GM12878 (cell line): ENCODE data around the gene C1orf232. TPM values are rescaled to one million over a fixed set of nuclear protein-coding genes. Genes with fewer than 3 reads are reported as not detected.

Experiments
- ATAC-seq: fragments of 200-7000 bp; cut with Tn5 transposase; 3 replicates; pipeline ENCODE4 v1.9.1; 2020; ENCODE audit warnings: mild to moderate bottlenecking, moderate library complexity
- BruUV-seq: library from RNA; stranded (reverse); fragments of 400-500 nt; replicated peaks from 2 replicates; lab custom pipeline; 2021; lab: Mats Ljungman, UMichigan
- CTCF ChIA-PET: fragments of 300-600 bp; sonication (Branson Sonifier 250); formaldehyde crosslinking; extraction: SDS; loops from one replicate; lab custom pipeline; 2021; ENCODE audit warnings: inconsistent platforms; lab: Yijun Ruan, JAX
- POLR2A ChIA-PET: fragments of 350-600 bp; formaldehyde crosslinking; extraction: SDS; loops from one replicate; lab custom pipeline; 2021; ENCODE audit warnings: inconsistent platforms; lab: Charles Lee
- RAD21 ChIA-PET: fragments of 300-600 bp; sonication (Branson Sonifier 250); formaldehyde crosslinking; loops from one replicate; lab custom pipeline; 2023; ENCODE audit warnings: antibody characterized with exemption; ENCODE audit not compliant: unreplicated experiment; lab: Charles Lee
- SMC1A ChIA-PET: fragments of 300-600 bp; sonication (Branson Sonifier 250); formaldehyde crosslinking; loops from one replicate; lab custom pipeline; 2023; ENCODE audit not compliant: unreplicated experiment, uncharacterized antibody; lab: Charles Lee
- DNase-seq: peaks from one replicate; pipeline ENCODE4 v3.0.0-alpha.2; 2011; ENCODE audit warnings: low read depth, low spot score
- FAIRE-seq: peaks from 3 replicates; lab custom pipeline; 2011; peaks lifted over from hg19 to GRCh38; lab: Jason Lieb, UNC
- H2AFZ ChIP-seq: 2 replicates; pipeline ENCODE4 v1.6.0; 2011; ENCODE audit warnings: low read depth, low read length, control low read depth; ENCODE audit not compliant: control insufficient read depth
- H3K27ac ChIP-seq: 2 replicates; pipeline ENCODE4 v1.5.1; 2011; ENCODE audit warnings: control low read depth; ENCODE audit not compliant: control insufficient read depth, insufficient read depth
- H3K27me3 ChIP-seq, 2 experiments: replicated peaks in 1 of 2; 2 replicates each; pipeline versions ENCODE4 v1.6.0 to v1.6.1; 2011; ENCODE audit warnings: low read length in 1 of 2; ENCODE audit not compliant: control insufficient read depth in 2 of 2, insufficient read depth in 2 of 2
- H3K36me3 ChIP-seq, 2 experiments: 2 replicates each; pipeline ENCODE4 v1.5.1; 2011; ENCODE audit warnings: low read length in 1 of 2; ENCODE audit not compliant: control insufficient read depth in 2 of 2, insufficient read depth in 2 of 2
- H3K4me1 ChIP-seq: 2 replicates; pipeline ENCODE4 v1.6.1; 2011; ENCODE audit warnings: mild to moderate bottlenecking, low read length, moderate library complexity, mixed read lengths; ENCODE audit not compliant: control insufficient read depth, insufficient read depth
- H3K4me2 ChIP-seq: 2 replicates; pipeline ENCODE4 v1.6.0; 2011; ENCODE audit warnings: control low read depth; ENCODE audit not compliant: control insufficient read depth, insufficient read depth
- H3K4me3 ChIP-seq: fragments of 200-600 bp; sonication (generic); 2 replicates; pipeline ENCODE4 v1.5.1; 2016
- H3K79me2 ChIP-seq: 2 replicates; pipeline ENCODE4 v1.6.0; 2011; ENCODE audit warnings: low read length; ENCODE audit not compliant: control insufficient read depth, insufficient read depth
- H3K9ac ChIP-seq: 2 replicates; pipeline ENCODE4 v1.8.0; 2011; ENCODE audit warnings: low read length, control low read depth, mixed read lengths; ENCODE audit not compliant: control insufficient read depth, insufficient read depth
- H3K9me3 ChIP-seq: replicated peaks from 3 replicates; pipeline ENCODE4 v1.5.1; 2011; ENCODE audit warnings: mild to moderate bottlenecking, low read length; ENCODE audit not compliant: control insufficient read depth, insufficient read depth
- H4K20me1 ChIP-seq: 2 replicates; pipeline ENCODE4 v1.6.0; 2011; ENCODE audit not compliant: control insufficient read depth, insufficient read depth
- BRCA1 ChIP-seq: IDR thresholded peaks from 2 replicates; pipeline ENCODE4 v1.6.1; 2011; ENCODE audit warnings: low read depth, low read length, improper control_type of control experiment
- KDM1A ChIP-seq: fragments of 200-600 bp; sonication (generic); IDR thresholded peaks from 2 replicates; pipeline ENCODE4 v1.6.1; 2016; ENCODE audit warnings: borderline replicate concordance
- RFX5 ChIP-seq: IDR thresholded peaks from 2 replicates; pipeline ENCODE4 v1.6.1; 2011; ENCODE audit warnings: low read depth, low read length, improper control_type of control experiment
- SMARCA5 ChIP-seq: fragments of 450-650 bp; IDR thresholded peaks from 2 replicates; pipeline ENCODE4 v1.6.1; 2017; ENCODE audit warnings: mild to moderate bottlenecking
- STAT3 ChIP-seq: IDR thresholded peaks from 2 replicates; pipeline ENCODE4 v1.6.1; 2011; ENCODE audit warnings: low read depth, low read length, improper control_type of control experiment
- WGBS: methylation state at CpG from one replicate; pipeline ENCODE4 v1.1.6; 2016; ENCODE audit warnings: low lambda C conversion rate; ENCODE audit not compliant: insufficient replicate concordance, insufficient coverage; ENCODE audit errors: missing lambda C conversion rate; 5-methylcytosine and 5-hydroxymethylcytosine counted together
- in situ Hi-C: fragments of 300-500 bp; cut with MboI; formaldehyde crosslinking; loops from 9 replicates; pipeline ENCODE4 v1.14.3; 2018; ENCODE audit warnings: mixed read lengths
- intact Hi-C: fragments of 100-400 bp; cut with micrococcal nuclease; formaldehyde crosslinking; loops from one replicate; pipeline ENCODE4 v1.14.2; 2022; ENCODE audit not compliant: unreplicated experiment
- polyA plus RNA-seq, 11 experiments: library from polyadenylated mRNA; depleted of rRNA in 4 of 11; unstranded in 6 of 11; stranded (reverse) in 5 of 11; fragments of >200 nt; fragmentation: Nextera tagmentation in 4 of 11; fragmentation: Illumina TruSeq in 1 of 11; extraction: Ambion mirVana in 4 of 11; extraction: Trizol in 1 of 11; gene quantifications; 1 replicate in 1 of 11; 2 replicates in 10 of 11; pipeline versions ENCODE4 v1.2.1 to v1.2.3, GENCODE V29; 2011 to 2016; ENCODE audit warnings: inconsistent platforms in 2 of 11, missing spikeins in 2 of 11, low read depth in 1 of 11
- total RNA-seq, 4 experiments: library from RNA; depleted of rRNA in 3 of 4; stranded (reverse); fragments of >200 nt in 3 of 4; fragmentation: Illumina TruSeq in 1 of 4; extraction: Trizol in 1 of 4; gene quantifications; 2 replicates each; pipeline versions ENCODE4 v1.2.1 to v1.2.3, GENCODE V29; 2013 to 2021
- TF ChIP-seq, protein P1 (sequence below): fragments of 450-650 bp; conservative IDR thresholded peaks from 2 replicates; pipeline ENCODE4 v1.6.1; 2017; ENCODE audit warnings: mild to moderate bottlenecking, moderate library complexity
- TF ChIP-seq, protein P2 (sequence below): fragments of 450-650 bp; formaldehyde crosslinking; IDR thresholded peaks from 2 replicates; pipeline ENCODE4 v1.5.0; 2022; ENCODE audit warnings: mild to moderate bottlenecking, missing genetic modification characterization
- TF ChIP-seq, protein P3 (sequence below): fragments of 150-350 bp; IDR thresholded peaks from 2 replicates; pipeline ENCODE4 v1.6.1; 2014; ENCODE audit warnings: mild to moderate bottlenecking, low read depth, low read length
- TF ChIP-seq, protein P4 (sequence below): fragments of 450-650 bp; IDR thresholded peaks from 2 replicates; pipeline ENCODE4 v1.6.1; 2017; ENCODE audit warnings: antibody characterized with exemption, mild to moderate bottlenecking, moderate library complexity
- TF ChIP-seq, protein P5 (sequence below): IDR thresholded peaks from 2 replicates; pipeline ENCODE4 v1.6.1; 2012; ENCODE audit warnings: low read length, inconsistent platforms
- TF ChIP-seq, protein P6 (sequence below): IDR thresholded peaks from 2 replicates; pipeline ENCODE4 v1.6.1; 2011; ENCODE audit warnings: low read depth, low read length, improper control_type of control experiment, borderline replicate concordance

Gene C1orf232
- total and polyA plus RNA-seq, 10 of the 15 experiments (the other 5 are each of a cell fraction or from before 2014, with no cell fraction given) = not detected

DNA sequence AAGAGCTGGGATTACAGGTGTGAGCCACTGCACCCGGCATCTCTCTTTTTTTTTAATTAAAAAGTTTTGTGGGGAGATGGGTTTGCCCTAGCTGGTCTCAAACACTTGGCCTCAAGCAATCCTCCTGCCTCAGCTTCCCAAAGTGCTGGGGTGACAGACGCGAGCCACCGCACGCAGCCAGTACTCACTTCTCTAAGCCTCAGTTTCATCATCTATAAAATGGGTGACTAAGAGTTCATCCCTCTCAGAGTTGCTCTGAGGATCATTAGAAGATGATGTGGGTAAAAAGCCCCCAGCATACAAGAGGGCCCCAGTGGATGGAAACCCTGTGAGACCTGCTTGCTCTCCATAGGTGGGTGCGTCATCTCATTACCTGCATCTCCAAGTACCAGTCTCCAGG lies 19.1 kb upstream of the C1orf232 start:
- in situ Hi-C loops = no loop called here
- intact Hi-C loops = no loop called here
- SMC1A ChIA-PET = no interaction called here
- TF ChIP-seq, protein P1, sequence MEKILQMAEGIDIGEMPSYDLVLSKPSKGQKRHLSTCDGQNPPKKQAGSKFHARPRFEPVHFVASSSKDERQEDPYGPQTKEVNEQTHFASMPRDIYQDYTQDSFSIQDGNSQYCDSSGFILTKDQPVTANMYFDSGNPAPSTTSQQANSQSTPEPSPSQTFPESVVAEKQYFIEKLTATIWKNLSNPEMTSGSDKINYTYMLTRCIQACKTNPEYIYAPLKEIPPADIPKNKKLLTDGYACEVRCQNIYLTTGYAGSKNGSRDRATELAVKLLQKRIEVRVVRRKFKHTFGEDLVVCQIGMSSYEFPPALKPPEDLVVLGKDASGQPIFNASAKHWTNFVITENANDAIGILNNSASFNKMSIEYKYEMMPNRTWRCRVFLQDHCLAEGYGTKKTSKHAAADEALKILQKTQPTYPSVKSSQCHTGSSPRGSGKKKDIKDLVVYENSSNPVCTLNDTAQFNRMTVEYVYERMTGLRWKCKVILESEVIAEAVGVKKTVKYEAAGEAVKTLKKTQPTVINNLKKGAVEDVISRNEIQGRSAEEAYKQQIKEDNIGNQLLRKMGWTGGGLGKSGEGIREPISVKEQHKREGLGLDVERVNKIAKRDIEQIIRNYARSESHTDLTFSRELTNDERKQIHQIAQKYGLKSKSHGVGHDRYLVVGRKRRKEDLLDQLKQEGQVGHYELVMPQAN = no peak
- TF ChIP-seq BRCA1 (no peak), SMARCA5 (no peak), RFX5 (no peak), STAT3 (no peak), KDM1A (no peak)
- TF ChIP-seq, protein P2, sequence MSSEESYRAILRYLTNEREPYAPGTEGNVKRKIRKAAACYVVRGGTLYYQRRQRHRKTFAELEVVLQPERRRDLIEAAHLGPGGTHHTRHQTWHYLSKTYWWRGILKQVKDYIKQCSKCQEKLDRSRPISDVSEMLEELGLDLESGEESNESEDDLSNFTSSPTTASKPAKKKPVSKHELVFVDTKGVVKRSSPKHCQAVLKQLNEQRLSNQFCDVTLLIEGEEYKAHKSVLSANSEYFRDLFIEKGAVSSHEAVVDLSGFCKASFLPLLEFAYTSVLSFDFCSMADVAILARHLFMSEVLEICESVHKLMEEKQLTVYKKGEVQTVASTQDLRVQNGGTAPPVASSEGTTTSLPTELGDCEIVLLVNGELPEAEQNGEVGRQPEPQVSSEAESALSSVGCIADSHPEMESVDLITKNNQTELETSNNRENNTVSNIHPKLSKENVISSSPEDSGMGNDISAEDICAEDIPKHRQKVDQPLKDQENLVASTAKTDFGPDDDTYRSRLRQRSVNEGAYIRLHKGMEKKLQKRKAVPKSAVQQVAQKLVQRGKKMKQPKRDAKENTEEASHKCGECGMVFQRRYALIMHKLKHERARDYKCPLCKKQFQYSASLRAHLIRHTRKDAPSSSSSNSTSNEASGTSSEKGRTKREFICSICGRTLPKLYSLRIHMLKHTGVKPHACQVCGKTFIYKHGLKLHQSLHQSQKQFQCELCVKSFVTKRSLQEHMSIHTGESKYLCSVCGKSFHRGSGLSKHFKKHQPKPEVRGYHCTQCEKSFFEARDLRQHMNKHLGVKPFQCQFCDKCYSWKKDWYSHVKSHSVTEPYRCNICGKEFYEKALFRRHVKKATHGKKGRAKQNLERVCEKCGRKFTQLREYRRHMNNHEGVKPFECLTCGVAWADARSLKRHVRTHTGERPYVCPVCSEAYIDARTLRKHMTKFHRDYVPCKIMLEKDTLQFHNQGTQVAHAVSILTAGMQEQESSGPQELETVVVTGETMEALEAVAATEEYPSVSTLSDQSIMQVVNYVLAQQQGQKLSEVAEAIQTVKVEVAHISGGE (CRISPR knock-in tag) = no peak
- TF ChIP-seq, protein P3, sequence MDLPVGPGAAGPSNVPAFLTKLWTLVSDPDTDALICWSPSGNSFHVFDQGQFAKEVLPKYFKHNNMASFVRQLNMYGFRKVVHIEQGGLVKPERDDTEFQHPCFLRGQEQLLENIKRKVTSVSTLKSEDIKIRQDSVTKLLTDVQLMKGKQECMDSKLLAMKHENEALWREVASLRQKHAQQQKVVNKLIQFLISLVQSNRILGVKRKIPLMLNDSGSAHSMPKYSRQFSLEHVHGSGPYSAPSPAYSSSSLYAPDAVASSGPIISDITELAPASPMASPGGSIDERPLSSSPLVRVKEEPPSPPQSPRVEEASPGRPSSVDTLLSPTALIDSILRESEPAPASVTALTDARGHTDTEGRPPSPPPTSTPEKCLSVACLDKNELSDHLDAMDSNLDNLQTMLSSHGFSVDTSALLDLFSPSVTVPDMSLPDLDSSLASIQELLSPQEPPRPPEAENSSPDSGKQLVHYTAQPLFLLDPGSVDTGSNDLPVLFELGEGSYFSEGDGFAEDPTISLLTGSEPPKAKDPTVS = no peak
- TF ChIP-seq, protein P4, sequence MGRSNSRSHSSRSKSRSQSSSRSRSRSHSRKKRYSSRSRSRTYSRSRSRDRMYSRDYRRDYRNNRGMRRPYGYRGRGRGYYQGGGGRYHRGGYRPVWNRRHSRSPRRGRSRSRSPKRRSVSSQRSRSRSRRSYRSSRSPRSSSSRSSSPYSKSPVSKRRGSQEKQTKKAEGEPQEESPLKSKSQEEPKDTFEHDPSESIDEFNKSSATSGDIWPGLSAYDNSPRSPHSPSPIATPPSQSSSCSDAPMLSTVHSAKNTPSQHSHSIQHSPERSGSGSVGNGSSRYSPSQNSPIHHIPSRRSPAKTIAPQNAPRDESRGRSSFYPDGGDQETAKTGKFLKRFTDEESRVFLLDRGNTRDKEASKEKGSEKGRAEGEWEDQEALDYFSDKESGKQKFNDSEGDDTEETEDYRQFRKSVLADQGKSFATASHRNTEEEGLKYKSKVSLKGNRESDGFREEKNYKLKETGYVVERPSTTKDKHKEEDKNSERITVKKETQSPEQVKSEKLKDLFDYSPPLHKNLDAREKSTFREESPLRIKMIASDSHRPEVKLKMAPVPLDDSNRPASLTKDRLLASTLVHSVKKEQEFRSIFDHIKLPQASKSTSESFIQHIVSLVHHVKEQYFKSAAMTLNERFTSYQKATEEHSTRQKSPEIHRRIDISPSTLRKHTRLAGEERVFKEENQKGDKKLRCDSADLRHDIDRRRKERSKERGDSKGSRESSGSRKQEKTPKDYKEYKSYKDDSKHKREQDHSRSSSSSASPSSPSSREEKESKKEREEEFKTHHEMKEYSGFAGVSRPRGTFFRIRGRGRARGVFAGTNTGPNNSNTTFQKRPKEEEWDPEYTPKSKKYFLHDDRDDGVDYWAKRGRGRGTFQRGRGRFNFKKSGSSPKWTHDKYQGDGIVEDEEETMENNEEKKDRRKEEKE = no peak
- TF ChIP-seq, protein P5, sequence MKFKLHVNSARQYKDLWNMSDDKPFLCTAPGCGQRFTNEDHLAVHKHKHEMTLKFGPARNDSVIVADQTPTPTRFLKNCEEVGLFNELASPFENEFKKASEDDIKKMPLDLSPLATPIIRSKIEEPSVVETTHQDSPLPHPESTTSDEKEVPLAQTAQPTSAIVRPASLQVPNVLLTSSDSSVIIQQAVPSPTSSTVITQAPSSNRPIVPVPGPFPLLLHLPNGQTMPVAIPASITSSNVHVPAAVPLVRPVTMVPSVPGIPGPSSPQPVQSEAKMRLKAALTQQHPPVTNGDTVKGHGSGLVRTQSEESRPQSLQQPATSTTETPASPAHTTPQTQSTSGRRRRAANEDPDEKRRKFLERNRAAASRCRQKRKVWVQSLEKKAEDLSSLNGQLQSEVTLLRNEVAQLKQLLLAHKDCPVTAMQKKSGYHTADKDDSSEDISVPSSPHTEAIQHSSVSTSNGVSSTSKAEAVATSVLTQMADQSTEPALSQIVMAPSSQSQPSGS = no peak
- TF ChIP-seq, protein P6, sequence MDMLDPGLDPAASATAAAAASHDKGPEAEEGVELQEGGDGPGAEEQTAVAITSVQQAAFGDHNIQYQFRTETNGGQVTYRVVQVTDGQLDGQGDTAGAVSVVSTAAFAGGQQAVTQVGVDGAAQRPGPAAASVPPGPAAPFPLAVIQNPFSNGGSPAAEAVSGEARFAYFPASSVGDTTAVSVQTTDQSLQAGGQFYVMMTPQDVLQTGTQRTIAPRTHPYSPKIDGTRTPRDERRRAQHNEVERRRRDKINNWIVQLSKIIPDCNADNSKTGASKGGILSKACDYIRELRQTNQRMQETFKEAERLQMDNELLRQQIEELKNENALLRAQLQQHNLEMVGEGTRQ = no peak
- TF ChIP-seq, all 136 proteins: peak for 0
- Histone ChIP-seq H3K4me2 (no peak overlapping the region), H3K9me3 (no peaks in the 10 kb centered on the region), H3K4me3 (no peak overlapping the region), H3K36me3 (no peaks in the 10 kb centered on the region), H3K27ac (no peak overlapping the region), H3K27me3 (no peaks in the 10 kb centered on the region), H3K4me1 (no peaks in the 10 kb centered on the region), H3K9ac (no peak overlapping the region), H3K79me2 (no peaks in the 10 kb centered on the region), H2AFZ (no peak overlapping the region), H4K20me1 (no peaks in the 10 kb centered on the region)
- no peak for ATAC-seq
- POLR2A ChIA-PET = no interaction called here
- DNase-seq = no peak
- CTCF ChIA-PET = no interaction called here
- 93% methylated on average over 6 of the region's 6 CpGs for WGBS
- no peak for FAIRE-seq
- no TSS peak for BruUV-seq
- RAD21 ChIA-PET = no interaction called here
